ENCODE results near the gene ARNT2. TPM values are rescaled to one million over a fixed set of nuclear protein-coding genes. Genes with fewer than 3 reads are reported as not detected.

The ARNT2 gene
- total and polyA plus RNA-seq, 2 of the 13 experiments (the other 11 are each of a cell fraction or from before 2014, with no cell fraction given): 0.69 to 1.7 TPM

DNA sequence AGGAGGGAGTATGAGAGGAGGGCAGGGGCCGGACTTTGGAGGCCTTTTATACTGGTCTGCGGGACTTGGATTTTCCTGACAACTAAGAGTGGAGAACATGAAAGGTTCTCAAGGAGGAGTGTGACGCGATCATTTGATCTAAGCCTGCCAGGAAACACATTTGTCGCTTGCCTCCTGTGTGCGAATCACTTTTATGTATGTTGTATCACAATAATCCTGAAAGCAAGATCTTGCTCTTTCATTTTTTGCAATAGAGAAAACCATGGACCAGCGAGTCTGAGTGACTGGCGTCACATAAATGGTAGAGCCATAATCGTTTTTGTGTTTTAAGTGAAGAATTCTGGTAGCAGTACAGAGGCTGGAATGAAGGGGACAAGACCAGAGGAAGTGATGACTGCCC, 100.7 kb downstream of the ARNT2 start (continued):
- TF ChIP-seq, protein P1, sequence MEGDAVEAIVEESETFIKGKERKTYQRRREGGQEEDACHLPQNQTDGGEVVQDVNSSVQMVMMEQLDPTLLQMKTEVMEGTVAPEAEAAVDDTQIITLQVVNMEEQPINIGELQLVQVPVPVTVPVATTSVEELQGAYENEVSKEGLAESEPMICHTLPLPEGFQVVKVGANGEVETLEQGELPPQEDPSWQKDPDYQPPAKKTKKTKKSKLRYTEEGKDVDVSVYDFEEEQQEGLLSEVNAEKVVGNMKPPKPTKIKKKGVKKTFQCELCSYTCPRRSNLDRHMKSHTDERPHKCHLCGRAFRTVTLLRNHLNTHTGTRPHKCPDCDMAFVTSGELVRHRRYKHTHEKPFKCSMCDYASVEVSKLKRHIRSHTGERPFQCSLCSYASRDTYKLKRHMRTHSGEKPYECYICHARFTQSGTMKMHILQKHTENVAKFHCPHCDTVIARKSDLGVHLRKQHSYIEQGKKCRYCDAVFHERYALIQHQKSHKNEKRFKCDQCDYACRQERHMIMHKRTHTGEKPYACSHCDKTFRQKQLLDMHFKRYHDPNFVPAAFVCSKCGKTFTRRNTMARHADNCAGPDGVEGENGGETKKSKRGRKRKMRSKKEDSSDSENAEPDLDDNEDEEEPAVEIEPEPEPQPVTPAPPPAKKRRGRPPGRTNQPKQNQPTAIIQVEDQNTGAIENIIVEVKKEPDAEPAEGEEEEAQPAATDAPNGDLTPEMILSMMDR (CRISPR knock-in tag; IDR thresholded peaks at IDR 0.05): no peak
- no peak for TF ChIP-seq TSC22D2 (CRISPR knock-in tag; IDR thresholded peaks at IDR 0.05; ENCODE audit: borderline replicate concordance)
- no peak for TF ChIP-seq HNRNPL (IDR thresholded peaks at IDR 0.05; ENCODE audit: low read depth, low read length)
- no peak for TF ChIP-seq ERF (CRISPR knock-in tag; IDR thresholded peaks at IDR 0.05)
- TF ChIP-seq ZNF232 (CRISPR knock-in tag; IDR thresholded peaks at IDR 0.05; ENCODE audit: borderline replicate concordance): no peak

DNA sequence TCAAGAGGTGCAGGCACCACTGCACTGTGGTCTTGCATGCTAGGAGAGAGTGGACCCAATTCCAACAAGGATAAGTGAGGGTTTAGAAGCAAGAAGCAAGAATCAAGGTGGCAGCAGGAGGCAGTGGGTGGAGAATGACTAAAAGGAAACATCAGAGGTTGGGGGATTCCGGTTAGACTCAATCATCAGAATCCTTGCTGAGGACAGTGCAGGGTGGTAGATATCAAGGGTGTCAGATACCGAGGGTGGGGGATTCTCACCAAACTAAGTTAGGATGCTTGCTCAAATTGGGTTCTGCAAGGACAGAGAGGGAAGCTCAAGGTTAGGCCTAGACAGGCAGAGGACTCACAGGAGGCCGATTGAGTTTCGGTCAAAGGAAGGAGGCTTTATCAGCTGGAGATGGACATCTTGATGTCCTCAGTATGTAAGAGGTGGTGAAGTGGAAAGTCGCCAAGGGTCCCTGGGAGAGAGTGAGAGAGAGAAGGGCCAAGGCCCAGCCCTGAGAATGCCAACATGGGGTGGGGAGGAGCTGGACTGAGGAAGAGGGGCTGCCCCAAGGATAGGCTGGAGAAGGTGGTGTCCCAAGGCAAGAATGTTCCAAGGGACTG, 102.2 kb downstream of the ARNT2 start:
- TF ChIP-seq ZNF570 (CRISPR knock-in tag; IDR thresholded peaks at IDR 0.05; ENCODE audit: borderline replicate concordance): no peak
- ChIA-PET POLR2A (no interaction called here), CTCF (ENCODE audit: low intra/inter-chr PET ratio, low total read pairs) (no interaction called here)
- FAIRE-seq: no peak
- H4K20me1 ChIP-seq (ENCODE audit: insufficient read depth, low read length): no peaks in the 10 kb centered on the region
- H3K9me3 ChIP-seq (ENCODE audit: low read length): no peaks in the 10 kb centered on the region
- H3K36me3 ChIP-seq (replicated peaks in 1 of 2; ENCODE audit: control insufficient read depth in 1 of 2, insufficient read depth in 2 of 2, low read length in 2 of 2): no peaks in the 10 kb centered on the region
- no peak overlapping the region for H3K4me2 ChIP-seq (ENCODE audit: low read depth, low read length)
- no peak overlapping the region for H3K4me3 ChIP-seq (replicated peaks in 1 of 3; ENCODE audit: insufficient read depth in 1 of 3, low read depth in 2 of 3, low read length in 3 of 3)
- no peak overlapping the region for H3K9ac ChIP-seq (ENCODE audit: insufficient read depth, low read depth, low read length)
- in situ Hi-C loops (cut with HindIII; ENCODE audit: extremely low pct_ligation_motif_present, low pct_unique_long_range_greater_than_20kb) (no loop called here), intact Hi-C loops (cut with micrococcal nuclease; ENCODE audit: unreplicated experiment) (no loop called here)
- no peaks in the 10 kb centered on the region for H3K27me3 ChIP-seq (ENCODE audit: control insufficient read depth in 1 of 2, insufficient read depth in 2 of 2, low read length in 2 of 2)
- no peak for DNase-seq (ENCODE audit: low spot score)
- no peak for ATAC-seq
- no TSS peak for BruUV-seq (replicated peaks)
- no peak overlapping the region for H2AFZ ChIP-seq (ENCODE audit: low read length)
- no peaks in the 10 kb centered on the region for H3K79me2 ChIP-seq (ENCODE audit: insufficient read depth, low read length)
- H3K4me1 ChIP-seq (ENCODE audit: insufficient read depth, low read length): no peaks in the 10 kb centered on the region
- 61% methylated on average over 5 of the region's 5 CpGs for WGBS (ENCODE audit: low lambda C conversion rate)
- H3K27ac ChIP-seq (ENCODE audit: extremely low read length, insufficient read depth, low read length): no peak overlapping the region

All from HepG2 (cell line).